ENCODE measurements around the gene OPRM1.

DNA sequence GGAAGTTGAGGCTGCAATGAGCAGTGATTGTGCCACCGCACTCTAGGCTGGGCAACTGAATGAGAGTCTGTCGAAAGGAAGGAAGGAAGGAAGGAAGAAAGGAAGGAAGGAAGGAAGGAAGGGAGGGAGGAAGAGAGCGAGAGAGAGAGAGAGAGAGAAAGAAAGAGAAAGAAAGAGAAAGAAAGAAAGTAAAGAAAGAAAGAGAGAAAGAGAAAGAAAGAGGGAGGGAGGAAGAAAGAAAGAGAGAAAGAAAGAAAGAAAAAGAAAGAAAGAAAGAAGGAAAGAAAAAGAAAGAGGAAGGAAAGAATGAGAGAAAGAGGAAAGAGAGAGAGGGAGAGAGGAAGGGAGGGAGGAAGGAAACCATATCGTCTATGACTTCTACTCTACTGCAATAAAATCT lies 60.2 kb downstream of the OPRM1 start:
- no peak for TF ChIP-seq EZH2phosphoT487 (IDR thresholded peaks at IDR 0.05; ENCODE audit: borderline replicate concordance, low read length)
- TF ChIP-seq, protein P1, sequence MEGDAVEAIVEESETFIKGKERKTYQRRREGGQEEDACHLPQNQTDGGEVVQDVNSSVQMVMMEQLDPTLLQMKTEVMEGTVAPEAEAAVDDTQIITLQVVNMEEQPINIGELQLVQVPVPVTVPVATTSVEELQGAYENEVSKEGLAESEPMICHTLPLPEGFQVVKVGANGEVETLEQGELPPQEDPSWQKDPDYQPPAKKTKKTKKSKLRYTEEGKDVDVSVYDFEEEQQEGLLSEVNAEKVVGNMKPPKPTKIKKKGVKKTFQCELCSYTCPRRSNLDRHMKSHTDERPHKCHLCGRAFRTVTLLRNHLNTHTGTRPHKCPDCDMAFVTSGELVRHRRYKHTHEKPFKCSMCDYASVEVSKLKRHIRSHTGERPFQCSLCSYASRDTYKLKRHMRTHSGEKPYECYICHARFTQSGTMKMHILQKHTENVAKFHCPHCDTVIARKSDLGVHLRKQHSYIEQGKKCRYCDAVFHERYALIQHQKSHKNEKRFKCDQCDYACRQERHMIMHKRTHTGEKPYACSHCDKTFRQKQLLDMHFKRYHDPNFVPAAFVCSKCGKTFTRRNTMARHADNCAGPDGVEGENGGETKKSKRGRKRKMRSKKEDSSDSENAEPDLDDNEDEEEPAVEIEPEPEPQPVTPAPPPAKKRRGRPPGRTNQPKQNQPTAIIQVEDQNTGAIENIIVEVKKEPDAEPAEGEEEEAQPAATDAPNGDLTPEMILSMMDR (IDR thresholded peaks at IDR 0.05; ENCODE audit: low read depth, low read length, poor library complexity, severe bottlenecking) = no peak
